SK-N-SH (cell line): ENCODE measurements around the gene ADGRL3. TPM values are rescaled to one million over a fixed set of nuclear protein-coding genes. Genes with fewer than 3 reads are reported as not detected.

Experiments
- CTCF ChIA-PET: fragments of 300-600, 350-600 bp; formaldehyde crosslinking; extraction: SDS; loops from one replicate; lab custom pipeline; 2021; lab: Yijun Ruan, JAX
- POLR2A ChIA-PET: fragments of 350-600 bp; sonication (Branson Sonifier 250); formaldehyde crosslinking; extraction: SDS; loops from one replicate; lab custom pipeline; 2020; ENCODE audit warnings: antibody characterized with exemption, inconsistent platforms; lab: Yijun Ruan, JAX
- DNase-seq: peaks from one replicate; pipeline ENCODE4 v3.0.0; 2012
- H2AFZ ChIP-seq: fragments of 200-600 bp; sonication (generic); 2 replicates; pipeline ENCODE4 v1.8.1; 2016; ENCODE audit warnings: antibody characterized with exemption, mild to moderate bottlenecking, low read depth
- H3F3A ChIP-seq: fragments of 200-600 bp; sonication (generic); replicated peaks from 2 replicates; pipeline ENCODE3; 2016; ENCODE audit warnings: antibody characterized with exemption, mild to moderate bottlenecking; ENCODE audit not compliant: insufficient read depth
- H3K27ac ChIP-seq, 2 experiments: fragments of 200-500 bp in 1 of 2; fragments of 200-600 bp in 1 of 2; sonication (Bioruptor generic) in 1 of 2; sonication (generic), shearing (Covaris generic) in 1 of 2; 2 replicates each; pipeline versions ENCODE4 v1.5.1 to v1.6.1; 2014 to 2016; ENCODE audit warnings: low read depth in 2 of 2, inconsistent platforms in 1 of 2, low read length in 1 of 2, mild to moderate bottlenecking in 1 of 2, mixed read lengths in 1 of 2
- H3K27me3 ChIP-seq: fragments of 200-600 bp; sonication (generic), shearing (Covaris generic); 2 replicates; pipeline ENCODE4 v1.6.1; 2016; ENCODE audit warnings: mixed run types; ENCODE audit not compliant: insufficient read depth
- H3K36me3 ChIP-seq, 2 experiments: fragments of 200-500 bp in 1 of 2; fragments of 200-600 bp in 1 of 2; sonication (Bioruptor generic) in 1 of 2; sonication (generic) in 1 of 2; replicated peaks in 1 of 2; 2 replicates each; pipeline versions ENCODE3 to v1.5.1; 2014 to 2016; ENCODE audit warnings: low read length in 1 of 2, mild to moderate bottlenecking in 1 of 2; ENCODE audit not compliant: insufficient read depth in 2 of 2, control insufficient read depth in 1 of 2
- H3K4me1 ChIP-seq, 2 experiments: fragments of 200-500 bp in 1 of 2; fragments of 200-600 bp in 1 of 2; sonication (Bioruptor generic) in 1 of 2; sonication (generic), shearing (Covaris generic) in 1 of 2; 2 replicates each; pipeline versions ENCODE4 v1.5.1 to v1.6.1; 2014 to 2016; ENCODE audit warnings: low read depth in 1 of 2, low read length in 1 of 2, mixed run types in 1 of 2; ENCODE audit not compliant: insufficient read depth in 2 of 2, control insufficient read depth in 1 of 2
- H3K4me2 ChIP-seq: fragments of 200-600 bp; sonication (generic), shearing (Covaris generic); 2 replicates; pipeline ENCODE4 v1.6.1; 2017; ENCODE audit warnings: mixed run types
- H3K4me3 ChIP-seq, 2 experiments: fragments of 200-500 bp in 1 of 2; fragments of 200-600 bp in 1 of 2; sonication (Bioruptor generic) in 1 of 2; sonication (generic), shearing (Covaris generic) in 1 of 2; 2 replicates each; pipeline versions ENCODE4 v1.5.1 to v1.8.1; 2014 to 2016; ENCODE audit warnings: low read depth in 2 of 2, inconsistent platforms in 1 of 2, low read length in 1 of 2, mild to moderate bottlenecking in 1 of 2, mixed read lengths in 1 of 2, moderate library complexity in 1 of 2
- H3K79me2 ChIP-seq: fragments of 200-600 bp; sonication (generic); 2 replicates; pipeline ENCODE4 v1.8.1; 2017; ENCODE audit warnings: mild to moderate bottlenecking; ENCODE audit not compliant: insufficient read depth
- H3K9ac ChIP-seq: fragments of 200-600 bp; sonication (generic); 2 replicates; pipeline ENCODE4 v1.6.1; 2017; ENCODE audit warnings: mixed run types
- H3K9me2 ChIP-seq: fragments of 200-600 bp; sonication (generic); 2 replicates; pipeline ENCODE4 v1.6.1; 2017; ENCODE audit warnings: mixed run types
- H3K9me3 ChIP-seq: fragments of 200-600 bp; sonication (generic); 2 replicates; pipeline ENCODE4 v1.6.1; 2017; ENCODE audit warnings: mixed run types, mild to moderate bottlenecking, moderate library complexity
- H4K20me1 ChIP-seq: fragments of 200-600 bp; sonication (generic); 2 replicates; pipeline ENCODE4 v1.6.1; 2017; ENCODE audit warnings: mild to moderate bottlenecking, mixed run types; ENCODE audit not compliant: insufficient read depth
- CHD2 ChIP-seq: fragments of 150-350 bp; IDR thresholded peaks from 2 replicates; pipeline ENCODE4 v1.6.1; 2018; ENCODE audit warnings: low read length; ENCODE audit not compliant: partially characterized antibody
- CTCF ChIP-seq: fragments of 200-600 bp; sonication (generic); IDR thresholded peaks from 2 replicates; pipeline ENCODE4 v1.6.1; 2017; ENCODE audit warnings: antibody characterized with exemption, mild to moderate bottlenecking, moderate library complexity
- ELF1 ChIP-seq: IDR thresholded peaks from 2 replicates; pipeline ENCODE4 v1.4.0; 2012
- EZH2phosphoT487 ChIP-seq: fragments of 200-600 bp; sonication (generic); IDR thresholded peaks from 2 replicates; pipeline ENCODE4 v1.6.1; 2017; ENCODE audit warnings: low read depth, mixed run types, mild to moderate bottlenecking, antibody characterized with exemption, moderate library complexity, borderline replicate concordance
- FOSL2 ChIP-seq: IDR thresholded peaks from 2 replicates; pipeline ENCODE4 v1.4.0; 2012; ENCODE audit warnings: low read depth, mild to moderate bottlenecking, moderate library complexity, borderline replicate concordance
- FOXJ3 ChIP-seq: sonication (generic); formaldehyde crosslinking; IDR thresholded peaks from 2 replicates; pipeline ENCODE4 v1.5.1; 2020; ENCODE audit warnings: mild to moderate bottlenecking, missing genetic modification reagents
- FOXM1 ChIP-seq: IDR thresholded peaks from 2 replicates; pipeline ENCODE4 v1.4.0; 2012; ENCODE audit warnings: low read depth, mild to moderate bottlenecking
- GABPA ChIP-seq: IDR thresholded peaks from 2 replicates; pipeline ENCODE4 v1.4.0; 2012; ENCODE audit warnings: low read depth, mild to moderate bottlenecking
- GATA2 ChIP-seq: sonication (generic); formaldehyde crosslinking; IDR thresholded peaks from 2 replicates; pipeline ENCODE4 v1.5.0; 2020; ENCODE audit warnings: mild to moderate bottlenecking, missing genetic modification reagents
- JUND ChIP-seq: IDR thresholded peaks from 2 replicates; pipeline ENCODE4 v1.4.0; 2012
- PBX3 ChIP-seq: IDR thresholded peaks from 2 replicates; pipeline ENCODE4; 2012
- POLR2AphosphoS5 ChIP-seq: IDR thresholded peaks from 2 replicates; pipeline ENCODE4 v1.6.1; 2012; ENCODE audit warnings: low read depth, low read length
- RCOR1 ChIP-seq: fragments of 150-350 bp; IDR thresholded peaks from 2 replicates; pipeline ENCODE4 v1.6.1; 2017; ENCODE audit warnings: antibody characterized with exemption, low read length
- REST ChIP-seq: IDR thresholded peaks from 2 replicates; pipeline ENCODE4 v1.6.1; 2012; ENCODE audit warnings: mild to moderate bottlenecking, low read depth, low read length, moderate library complexity
- RFX5 ChIP-seq: IDR thresholded peaks from 2 replicates; pipeline ENCODE4 v1.6.1; 2012; ENCODE audit warnings: mild to moderate bottlenecking, improper control_type of control experiment, low read length
- RXRA ChIP-seq: IDR thresholded peaks from 2 replicates; pipeline ENCODE4 v1.4.0; 2012; ENCODE audit warnings: low read depth, mild to moderate bottlenecking, borderline replicate concordance
- TAF1 ChIP-seq: IDR thresholded peaks from 2 replicates; pipeline ENCODE4 v1.6.1; 2012; ENCODE audit warnings: low read depth, mild to moderate bottlenecking, low read length, moderate library complexity, borderline replicate concordance
- TEAD4 ChIP-seq: IDR thresholded peaks from 2 replicates; pipeline ENCODE4 v1.4.0; 2012; ENCODE audit warnings: mild to moderate bottlenecking, borderline replicate concordance; ENCODE audit not compliant: insufficient read depth
- USF1 ChIP-seq: IDR thresholded peaks from 2 replicates; pipeline ENCODE4 v1.4.0; 2012; ENCODE audit warnings: low read depth, borderline replicate concordance
- YY1 ChIP-seq: IDR thresholded peaks from 2 replicates; pipeline ENCODE4 v1.4.0; 2012; ENCODE audit warnings: low read depth, mild to moderate bottlenecking
- WGBS: methylation state at CpG from one replicate; pipeline ENCODE4 v1.1.6; 2017; ENCODE audit warnings: low lambda C conversion rate; 5-methylcytosine and 5-hydroxymethylcytosine counted together
- polyA plus RNA-seq, 3 experiments: library from polyadenylated mRNA; depleted of rRNA; stranded (reverse); fragments of >200 nt; gene quantifications; 2 replicates each; pipeline ENCODE4 v1.2.3, GENCODE V29; 2012

ADGRL3 gene
- polyA plus RNA-seq, 1 of the 3 experiments (the other 2 are of a cell fraction): 0.03 TPM

GRCh38 chr4:61277785-61278760 lies 77.9 kb downstream of the ADGRL3 start:
- Histone ChIP-seq H3K9ac (no peak overlapping the region), H3F3A (no peaks in the 10 kb centered on the region), H4K20me1 (no peaks in the 10 kb centered on the region)
- no peak for TF ChIP-seq RCOR1
- no peak for TF ChIP-seq GATA2 (CRISPR knock-in tag)
- TF ChIP-seq YY1: no peak
- TF ChIP-seq PBX3: no peak
- TF ChIP-seq TEAD4: no peak
- TF ChIP-seq TAF1: no peak
- no peak for TF ChIP-seq CTCF
- TF ChIP-seq USF1: no peak
- no peak for TF ChIP-seq GABPA
- TF ChIP-seq FOXM1: no peak
- TF ChIP-seq EZH2phosphoT487: no peak
- no peak for TF ChIP-seq JUND
- TF ChIP-seq CHD2: no peak
- TF ChIP-seq FOXJ3 (CRISPR knock-in tag): no peak
- no peak for TF ChIP-seq REST
- no peak for TF ChIP-seq POLR2AphosphoS5
- no peak for TF ChIP-seq RXRA
- TF ChIP-seq FOSL2: no peak
- no peak for TF ChIP-seq RFX5
- no peak for TF ChIP-seq ELF1
- TF ChIP-seq, all 33 proteins: peak for 0
- no peak for DNase-seq
- ChIA-PET POLR2A (no interaction called here), CTCF (interaction anchor here (0.9 kb wide), 1 partner anchor 26 kb away, joined by 4 read pairs; no protein-coding TSS in a partner anchor)
- Histone ChIP-seq H3K36me3 (no peaks in the 10 kb centered on the region), H3K4me2 (no peak overlapping the region), H3K27me3 (no peaks in the 10 kb centered on the region), H3K9me3 (no peaks in the 10 kb centered on the region), H3K27ac (no peak overlapping the region), H3K79me2 (no peaks in the 10 kb centered on the region), H2AFZ (no peak overlapping the region), H3K4me1 (no peaks in the 10 kb centered on the region), H3K9me2 (no peaks in the 10 kb centered on the region), H3K4me3 (no peak overlapping the region)
- WGBS: 28% methylated on average over 5 of the region's 5 CpGs
